DOHH2 (cell line): ENCODE measurements around the gene DPAGT1.

ENCODE experiments used
- H3F3A ChIP-seq: fragments of 200-600 bp; sonication (generic), shearing (Covaris generic); 2 replicates; pipeline ENCODE4 v1.6.0; 2016; ENCODE audit warnings: antibody characterized with exemption, mild to moderate bottlenecking; ENCODE audit not compliant: control insufficient read depth, insufficient read depth
- H3K27ac ChIP-seq: fragments of 200-600 bp; sonication (generic); 2 replicates; pipeline ENCODE4 v1.5.1; 2014; ENCODE audit warnings: low read depth, mild to moderate bottlenecking, low read length, moderate library complexity
- H3K27me3 ChIP-seq: fragments of 200-600 bp; sonication (generic); 2 replicates; pipeline ENCODE4 v1.6.1; 2014; ENCODE audit warnings: mild to moderate bottlenecking, low read length, mixed read lengths; ENCODE audit not compliant: control insufficient read depth
- H3K36me3 ChIP-seq: fragments of 200-600 bp; sonication (generic); 2 replicates; pipeline ENCODE4 v1.6.1; 2014; ENCODE audit warnings: mild to moderate bottlenecking, low read length, moderate library complexity, mixed read lengths; ENCODE audit not compliant: control insufficient read depth
- H3K4me1 ChIP-seq: fragments of 200-600 bp; sonication (generic); 2 replicates; pipeline ENCODE4 v1.6.1; 2014; ENCODE audit warnings: mild to moderate bottlenecking, low read length, mixed read lengths; ENCODE audit not compliant: control insufficient read depth
- H3K4me2 ChIP-seq: fragments of 200-600 bp; sonication (generic); 2 replicates; pipeline ENCODE4 v1.6.0; 2014; ENCODE audit warnings: mild to moderate bottlenecking, low read length, moderate library complexity
- H3K4me3 ChIP-seq: fragments of 200-600 bp; sonication (generic); 2 replicates; pipeline ENCODE4 v1.5.1; 2014; ENCODE audit warnings: mild to moderate bottlenecking, low read length, mixed read lengths
- H3K79me2 ChIP-seq: fragments of 200-600 bp; sonication (generic); 2 replicates; pipeline ENCODE4 v1.6.1; 2014; ENCODE audit warnings: mild to moderate bottlenecking, low read length, mixed read lengths; ENCODE audit not compliant: control insufficient read depth
- H3K9me2 ChIP-seq: fragments of 200-600 bp; sonication (generic); replicated peaks from 2 replicates; pipeline ENCODE4 v1.6.1; 2014; ENCODE audit warnings: mild to moderate bottlenecking, low read length, mixed read lengths; ENCODE audit not compliant: control insufficient read depth
- H3K9me3 ChIP-seq: fragments of 200-600 bp; sonication (generic); 2 replicates; pipeline ENCODE4 v1.6.1; 2014; ENCODE audit warnings: antibody characterized with exemption, low read length, mixed read lengths; ENCODE audit not compliant: control insufficient read depth, insufficient read depth
- H4K20me1 ChIP-seq: fragments of 200-600 bp; sonication (generic); 2 replicates; pipeline ENCODE4 v1.6.0; 2014; ENCODE audit warnings: low read depth, mild to moderate bottlenecking, antibody characterized with exemption, low read length, moderate library complexity; ENCODE audit not compliant: control insufficient read depth, insufficient read depth
- CTCF ChIP-seq: fragments of 200-600 bp; sonication (generic); IDR thresholded peaks from one replicate; pipeline ENCODE4 v1.5.1; 2014; ENCODE audit warnings: antibody characterized with exemption, mild to moderate bottlenecking, low read depth, low read length; ENCODE audit not compliant: poor library complexity, severe bottlenecking
- EZH2phosphoT487 ChIP-seq: fragments of 200-600 bp; sonication (generic); IDR thresholded peaks from 2 replicates; pipeline ENCODE4 v1.6.1; 2017; ENCODE audit warnings: borderline replicate concordance, mild to moderate bottlenecking, antibody characterized with exemption, low read length, moderate library complexity, mixed read lengths

DPAGT1 gene

GRCh38 chr11:119121008-119121810, 19.6 kb upstream of the DPAGT1 start, which contains the start of gene HINFP:
Gene HINFP, plus strand, starts transcription at chr11:119121580. Its CDS starts 5,365 bp downstream, at chr11:119126945.
- Histone ChIP-seq H3K4me1 (peaks cover 18% of the 10 kb centered on the region), H3K27ac (0 out of 2 replicates have a peak within 1 kb of the TSS, but pooled peaks have one; percentile 9), H3K79me2 (peaks cover 29% of the 10 kb centered on the region), H3K27me3 (no peaks in the 10 kb centered on the region), H3F3A (peaks cover 10% of the 10 kb centered on the region), H4K20me1 (no peaks in the 10 kb centered on the region), H3K9me2 (no peaks in the 10 kb centered on the region), H3K36me3 (peaks cover 24% of the 10 kb centered on the region), H3K4me2 (peak within 1 kb of the TSS; percentile 80), H3K4me3 (peak within 1 kb of the TSS; percentile 97), H3K9me3 (no peaks in the 10 kb centered on the region)
- TF ChIP-seq EZH2phosphoT487 (no peak), CTCF (no peak)

GRCh38 chr11:119120639-119121007, 19.0 kb upstream of the DPAGT1 start:
- Histone ChIP-seq H3K4me2 (peak overlapping the region; percentile 80), H3K79me2 (peaks cover 28% of the 10 kb centered on the region), H3F3A (peaks cover 10% of the 10 kb centered on the region), H3K36me3 (peaks cover 29% of the 10 kb centered on the region), H4K20me1 (no peaks in the 10 kb centered on the region), H3K27ac (no peak overlapping the region), H3K4me1 (peaks cover 18% of the 10 kb centered on the region), H3K9me2 (no peaks in the 10 kb centered on the region), H3K4me3 (peak overlapping the region; percentile 74), H3K9me3 (no peaks in the 10 kb centered on the region), H3K27me3 (no peaks in the 10 kb centered on the region)
- TF ChIP-seq CTCF (no peak), EZH2phosphoT487 (no peak)

- peaks cover 12% of the 10 kb centered on the region for H3F3A ChIP-seq
- no peaks in the 10 kb centered on the region for H4K20me1 ChIP-seq
- no peak overlapping the region for H3K4me3 ChIP-seq
- H3K4me2 ChIP-seq, result no peak overlapping the region
- no peaks in the 10 kb centered on the region for H3K9me2 ChIP-seq
- H3K27me3 ChIP-seq, result no peaks in the 10 kb centered on the region
- H3K27ac ChIP-seq, result no peak overlapping the region
- H3K4me1 ChIP-seq, result peaks cover 18% of the 10 kb centered on the region
- H3K79me2 ChIP-seq, result peaks cover 21% of the 10 kb centered on the region
- peaks cover 26% of the 10 kb centered on the region for H3K36me3 ChIP-seq
- H3K9me3 ChIP-seq, result no peaks in the 10 kb centered on the region
- TF ChIP-seq CTCF (no peak), EZH2phosphoT487 (no peak)
Measured at GRCh38 chr11:119118946-119119345, 17.3 kb upstream of the DPAGT1 start.
